ENCODE results near the gene OR5L2.
"Not testable (repeated sequence)": the region's sequence is repeated elsewhere in the genome, so short reads cannot be mapped to it uniquely, and the experiment has no call there.

OR5L2 gene

DNA sequence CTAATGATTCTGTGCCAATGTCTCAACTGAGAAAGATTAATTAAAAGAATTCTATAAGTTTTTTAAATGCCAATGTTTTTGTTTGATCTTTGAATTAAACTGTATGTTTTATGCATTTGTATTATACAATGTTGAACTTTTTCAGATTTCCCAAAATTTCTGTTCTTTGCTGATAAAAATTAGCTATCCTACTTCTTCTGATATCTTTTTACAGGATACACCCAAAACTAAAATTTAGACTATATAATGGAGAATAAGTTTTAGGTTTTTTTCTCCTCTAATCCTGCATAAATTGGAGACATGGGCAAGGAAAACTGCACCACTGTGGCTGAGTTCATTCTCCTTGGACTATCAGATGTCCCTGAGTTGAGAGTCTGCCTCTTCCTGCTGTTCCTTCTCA lies at the start of gene OR5L2:
Gene OR5L2 (plus strand): TSS at position 301 of the 400 bp plus-strand sequence. CDS start 0 bp downstream, at position 301.
- no peak for DNase-seq

- no peak for DNase-seq
Measured at GRCh38 chr11:55791606-55792005, 35.4 kb upstream of the OR5L2 start.

DNA sequence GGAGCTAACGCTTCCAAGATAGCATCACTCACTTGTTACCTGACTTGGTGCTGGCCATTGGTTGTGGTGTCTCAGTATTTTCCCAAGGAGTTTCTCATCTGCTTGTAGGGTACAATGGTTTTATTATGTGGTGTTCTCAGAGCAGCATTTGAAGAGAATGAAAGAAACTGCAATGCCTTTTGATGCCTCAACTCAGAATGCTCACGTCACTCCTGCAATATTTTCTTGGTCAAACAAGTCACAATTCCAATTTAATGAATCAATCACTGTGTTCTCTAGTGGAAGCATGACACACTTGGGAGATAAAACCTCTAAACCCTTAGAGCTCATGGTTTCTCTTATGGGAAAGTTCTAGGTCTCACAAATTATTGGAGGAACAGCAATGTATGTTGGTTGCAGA lies 33.7 kb upstream of the OR5L2 start:
- DNase-seq = no peak

- DNase-seq = no peak
Measured at GRCh38 chr11:55795256-55795655, 31.8 kb upstream of the OR5L2 start, which contains the start of gene OR5D14. OR5D14 (plus strand) TSS chr11:55795556; CDS start chr11:55795556, 0 bp downstream.

DNA sequence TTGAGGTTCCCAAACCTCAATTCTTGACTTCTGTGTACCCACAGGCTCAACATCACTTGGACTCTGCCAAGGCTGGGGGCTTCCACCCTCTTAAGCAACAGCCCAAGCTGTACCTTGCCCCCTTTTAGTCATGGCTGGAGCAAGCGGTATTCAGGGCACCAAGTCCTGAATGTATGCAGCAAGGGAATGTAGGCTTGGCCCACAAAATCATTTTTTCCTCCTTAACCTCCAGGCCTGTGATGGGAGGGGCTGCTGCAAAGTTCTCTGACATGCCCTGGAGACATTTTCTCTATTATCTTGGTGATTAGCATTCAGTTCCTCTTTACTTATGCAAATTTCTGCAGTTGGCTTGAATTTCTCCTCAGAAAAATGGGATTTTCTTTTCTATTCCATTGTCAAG lies 20.8 kb upstream of the OR5L2 start:
- no peak for DNase-seq

- DNase-seq = no peak
Measured at GRCh38 chr11:55811067-55811466, 16.0 kb upstream of the OR5L2 start, which contains the start of gene OR5L1. OR5L1 (plus strand) TSS chr11:55811367; CDS start chr11:55811467, 100 bp downstream.

DNA sequence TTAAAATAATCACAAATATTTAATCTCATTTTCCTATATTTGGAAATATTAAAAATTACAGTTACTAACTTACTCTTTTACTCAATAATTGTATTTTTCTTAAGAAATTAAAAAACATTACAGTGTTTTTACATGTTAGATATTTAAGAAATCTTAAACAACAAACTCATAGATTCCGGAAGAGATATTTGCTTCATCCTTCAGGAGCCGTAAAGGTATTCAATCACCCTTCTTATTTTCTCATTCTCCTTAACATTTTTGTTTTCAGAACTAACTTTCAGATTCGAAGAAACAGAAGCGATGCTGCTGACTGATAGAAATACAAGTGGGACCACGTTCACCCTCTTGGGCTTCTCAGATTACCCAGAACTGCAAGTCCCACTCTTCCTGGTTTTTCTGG lies 7.7 kb upstream of the OR5L2 start, which contains the start of gene OR5D18:
Gene OR5D18 (plus strand): TSS at position 301 of the 400 bp plus-strand sequence. CDS start 0 bp downstream, at position 301.
- no peak for DNase-seq

GRCh38 chr11:55838452-55838851 lies 11.4 kb downstream of the OR5L2 start, which contains the start of gene OR5D16:
OR5D16 (plus strand) TSS chr11:55838752; CDS start chr11:55838752, 0 bp downstream.
- DNase-seq = no peak

GRCh38 chr11:55847453-55847852 lies 20.4 kb downstream of the OR5L2 start:
- DNase-seq = no peak

DNA sequence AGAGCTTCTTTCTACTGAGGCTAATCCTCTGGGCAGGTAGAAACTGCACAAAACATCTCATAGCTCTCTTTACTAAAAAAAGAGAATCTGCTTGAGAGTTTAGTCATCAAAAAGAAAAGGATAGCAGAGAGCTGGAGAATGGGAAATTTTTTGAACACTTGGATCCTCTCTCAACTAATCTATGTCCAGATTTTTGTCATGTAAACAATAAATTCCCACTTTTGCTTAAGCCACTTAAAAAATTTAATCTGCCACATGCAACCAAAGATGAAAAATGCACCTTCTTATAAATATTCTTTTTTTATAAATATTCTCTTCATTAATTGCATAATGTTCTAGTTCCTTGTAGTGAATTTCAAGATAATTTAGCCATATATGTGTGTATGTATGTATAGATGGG lies 22.0 kb downstream of the OR5L2 start:
- no peak for DNase-seq

GRCh38 chr11:55852141-55852540 lies 25.1 kb downstream of the OR5L2 start:
- DNase-seq = no peak

GRCh38 chr11:55854704-55855103 lies 27.7 kb downstream of the OR5L2 start:
- no peak for DNase-seq

DNA sequence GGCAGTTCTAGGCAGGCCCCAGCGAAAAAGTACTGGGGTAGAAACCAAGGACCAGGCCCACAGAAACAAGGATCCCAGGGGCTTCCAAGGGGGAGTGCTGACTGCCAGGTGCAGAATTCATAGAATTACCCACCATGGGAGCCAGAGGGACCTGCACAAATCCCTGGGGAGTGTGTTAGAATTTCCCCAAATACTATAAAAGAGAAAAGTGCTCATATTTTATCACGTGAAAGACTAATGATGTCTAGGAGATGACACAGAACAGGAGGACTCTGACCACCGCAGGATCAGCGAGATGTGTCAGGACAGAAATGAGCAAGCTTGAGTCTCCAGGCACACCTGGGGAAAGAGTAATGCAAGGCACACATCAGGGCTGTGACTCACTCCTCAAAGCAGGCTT lies 40.3 kb downstream of the OR5L2 start:
- not testable (repeated sequence) for DNase-seq

DNA sequence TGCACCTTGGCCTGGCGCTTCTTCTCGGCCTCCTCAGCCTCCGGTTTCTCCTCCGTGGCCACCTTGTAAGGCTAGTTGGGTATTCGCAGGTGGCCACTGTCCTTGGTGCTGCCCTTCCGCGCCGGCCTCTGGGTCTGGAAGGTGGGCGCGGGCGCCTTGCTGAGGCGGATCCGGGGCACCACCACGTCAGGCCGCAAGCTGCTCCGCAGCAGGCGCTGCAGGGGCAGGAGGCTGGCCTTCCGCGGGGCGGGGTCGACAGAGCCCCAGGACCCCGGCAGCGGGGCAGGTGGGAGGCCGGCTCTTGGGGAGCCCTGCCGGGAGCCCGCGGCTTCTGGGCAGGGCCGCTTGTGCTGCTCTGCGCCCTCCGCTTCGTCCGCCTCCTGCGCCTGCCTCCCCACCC lies 45.7 kb downstream of the OR5L2 start:
- DNase-seq = not testable (repeated sequence)

DNA sequence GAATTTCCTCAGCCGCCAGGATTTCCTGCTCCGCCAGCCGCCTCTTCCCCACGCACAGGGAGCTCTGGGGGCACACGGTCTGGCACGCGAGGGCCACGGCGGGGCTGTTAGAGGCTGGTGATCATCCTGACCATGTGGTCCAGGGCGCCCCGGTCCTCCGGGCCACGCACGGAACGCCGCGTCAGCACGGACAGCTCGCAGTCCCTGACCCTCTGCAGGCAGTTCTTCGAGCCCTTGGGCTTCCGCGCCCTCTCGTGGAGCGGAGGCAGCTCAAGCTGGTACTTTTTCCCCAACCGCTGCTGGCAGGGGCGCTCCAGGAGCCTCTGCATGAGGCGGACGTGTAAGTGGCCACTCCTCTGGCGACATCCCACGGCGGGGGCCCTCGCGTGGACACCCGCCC lies 46.1 kb downstream of the OR5L2 start:
- DNase-seq = peak in 1 of 51 donors; percentile 16

Measured in hypothalamus (tissue), 51 donors.